Body of pancreas (tissue), 4 donors: Measurements from ENCODE around the gene CCDC68. TPM values are rescaled to one million over a fixed set of nuclear protein-coding genes. Genes with fewer than 3 reads are reported as not detected.

Source experiments
- ATAC-seq: fragments of 150-250 bp; one replicate; pipeline ENCODE4 v1.9.1; 2016
- DNase-seq, 4 donors: peaks; one replicate each; pipeline ENCODE4 v3.0.0-alpha.2; 2019
- H3K27ac ChIP-seq, 4 donors: fragments of 200-600 bp; sonication (generic); 1 replicate in 3 of 4; 2 replicates in 1 of 4; pipeline versions ENCODE4 v1.5.1 to v1.6.1; 2016 to 2019; ENCODE audit warnings: mild to moderate bottlenecking in 1 of 4, mixed read lengths in 1 of 4, moderate library complexity in 1 of 4
- H3K27me3 ChIP-seq, 2 donors: fragments of 200-600 bp; sonication (generic); one replicate each; pipeline ENCODE4 v1.6.0; 2016; ENCODE audit warnings: mild to moderate bottlenecking in 1 of 2
- H3K36me3 ChIP-seq, 2 donors: fragments of 200-600 bp; sonication (generic); replicated peaks in 1 of 2; 2 replicates each; pipeline ENCODE4 v1.5.1; 2016; ENCODE audit warnings: low read depth in 2 of 2; ENCODE audit not compliant: insufficient read depth in 1 of 2
- H3K4me1 ChIP-seq: fragments of 200-600 bp; sonication (generic); one replicate; pipeline ENCODE4 v1.6.0; 2016
- H3K4me3 ChIP-seq, 2 donors: fragments of 200-600 bp; sonication (generic); 1 replicate in 1 of 2; 2 replicates in 1 of 2; pipeline ENCODE4 v1.5.1; 2016 to 2019
- H3K9me3 ChIP-seq, 3 donors: fragments of 200-600 bp; sonication (generic); 1 replicate in 2 of 3; 2 replicates in 1 of 3; pipeline ENCODE4 v1.5.1; 2016
- POLR2A ChIP-seq, 3 donors: fragments of 450-650 bp; IDR thresholded peaks; one replicate each; pipeline ENCODE4 v1.6.1; 2016; ENCODE audit warnings: antibody characterized with exemption in 3 of 3, mild to moderate bottlenecking in 2 of 3
- WGBS, 2 donors: methylation state at CpG; one replicate each; pipeline ENCODE4 v1.1.5; 2017; 5-methylcytosine and 5-hydroxymethylcytosine counted together
- intact Hi-C: fragments of 100-400 bp; cut with DNase I; formaldehyde crosslinking; loops from one replicate; pipeline ENCODE4 v1.15.1; 2023
- total RNA-seq, 2 donors: library from RNA; depleted of rRNA; stranded (reverse); fragments of >200 nt; gene quantifications; one replicate each; pipeline ENCODE4 v1.1.0, GENCODE V29; 2016
- TF ChIP-seq, protein P1 (sequence below), 7 experiments: fragments of 450-650 bp in 4 of 7; fragments of 200-600 bp in 3 of 7; sonication (generic) in 3 of 7; IDR thresholded peaks; one replicate each; pipeline ENCODE4 v1.5.1; 2016 to 2019; ENCODE audit warnings: antibody characterized with exemption in 7 of 7

CCDC68 gene
- total RNA-seq, 2 donors from 2014 or later: 5.3 to 13.0 TPM

GRCh38 chr18:54875063-54875462 is 84.2 kb downstream of the CCDC68 start:
- ATAC-seq (no peak), DNase-seq (no peak)
- intact Hi-C loops: no loop called here
- no peak for TF ChIP-seq POLR2A (IDR thresholded peaks at IDR 0.05)
- TF ChIP-seq, protein P1, sequence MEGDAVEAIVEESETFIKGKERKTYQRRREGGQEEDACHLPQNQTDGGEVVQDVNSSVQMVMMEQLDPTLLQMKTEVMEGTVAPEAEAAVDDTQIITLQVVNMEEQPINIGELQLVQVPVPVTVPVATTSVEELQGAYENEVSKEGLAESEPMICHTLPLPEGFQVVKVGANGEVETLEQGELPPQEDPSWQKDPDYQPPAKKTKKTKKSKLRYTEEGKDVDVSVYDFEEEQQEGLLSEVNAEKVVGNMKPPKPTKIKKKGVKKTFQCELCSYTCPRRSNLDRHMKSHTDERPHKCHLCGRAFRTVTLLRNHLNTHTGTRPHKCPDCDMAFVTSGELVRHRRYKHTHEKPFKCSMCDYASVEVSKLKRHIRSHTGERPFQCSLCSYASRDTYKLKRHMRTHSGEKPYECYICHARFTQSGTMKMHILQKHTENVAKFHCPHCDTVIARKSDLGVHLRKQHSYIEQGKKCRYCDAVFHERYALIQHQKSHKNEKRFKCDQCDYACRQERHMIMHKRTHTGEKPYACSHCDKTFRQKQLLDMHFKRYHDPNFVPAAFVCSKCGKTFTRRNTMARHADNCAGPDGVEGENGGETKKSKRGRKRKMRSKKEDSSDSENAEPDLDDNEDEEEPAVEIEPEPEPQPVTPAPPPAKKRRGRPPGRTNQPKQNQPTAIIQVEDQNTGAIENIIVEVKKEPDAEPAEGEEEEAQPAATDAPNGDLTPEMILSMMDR (IDR thresholded peaks at IDR 0.05): no peak
- Histone ChIP-seq H3K27me3 (no peaks in the 10 kb centered on the region), H3K4me1 (peaks cover 4% of the 10 kb centered on the region), H3K27ac (no peak overlapping the region), H3K36me3 (no peaks in the 10 kb centered on the region), H3K4me3 (no peak overlapping the region), H3K9me3 (no peaks in the 10 kb centered on the region)
- WGBS, 2 donors: 76 to 81% methylated on average over 3 of the region's 3 CpGs

GRCh38 chr18:54873884-54874255 is 85.4 kb downstream of the CCDC68 start:
- 47 to 67% methylated on average over 2 of the region's 2 CpGs for WGBS, 2 donors
- TF ChIP-seq, protein P1 (IDR thresholded peaks at IDR 0.05): no peak
- TF ChIP-seq POLR2A (IDR thresholded peaks at IDR 0.05): no peak
- Histone ChIP-seq H3K4me3 (no peak overlapping the region), H3K9me3 (no peaks in the 10 kb centered on the region), H3K27me3 (no peaks in the 10 kb centered on the region), H3K27ac (no peak overlapping the region), H3K4me1 (peaks cover 4% of the 10 kb centered on the region), H3K36me3 (no peaks in the 10 kb centered on the region)
- ATAC-seq: no peak
- DNase-seq: no peak
- intact Hi-C loops: no loop called here

GRCh38 chr18:54872681-54873080 is 86.6 kb downstream of the CCDC68 start:
- intact Hi-C loops: no loop called here

DNA sequence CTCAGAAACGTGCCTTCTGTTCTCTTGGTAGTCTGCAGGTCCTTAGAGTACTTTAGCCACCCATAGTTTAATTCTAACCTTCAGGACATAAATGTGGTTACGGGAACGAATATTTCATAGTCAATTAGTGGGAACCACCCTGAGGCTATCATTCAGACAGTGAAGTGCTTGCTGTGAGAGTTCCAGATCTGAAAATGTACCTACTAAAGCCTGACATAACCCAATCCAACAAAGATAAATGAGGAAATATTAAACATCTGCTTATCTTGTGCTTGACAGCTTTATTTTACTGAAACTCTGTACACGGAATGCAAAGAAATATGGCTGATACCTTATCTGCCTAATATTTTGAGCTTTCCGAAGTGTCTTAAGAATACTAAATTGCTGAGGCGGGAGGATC is 88.0 kb downstream of the CCDC68 start:
- intact Hi-C loops: no loop called here
- DNase-seq (no peak), ATAC-seq (no peak)
- Histone ChIP-seq H3K4me3 (no peak overlapping the region), H3K27ac (no peak overlapping the region), H3K27me3 (no peaks in the 10 kb centered on the region), H3K4me1 (no peaks in the 10 kb centered on the region), H3K36me3 (no peaks in the 10 kb centered on the region), H3K9me3 (no peaks in the 10 kb centered on the region)
- TF ChIP-seq, protein P1 (IDR thresholded peaks at IDR 0.05): no peak
- TF ChIP-seq POLR2A (IDR thresholded peaks at IDR 0.05): no peak
- WGBS, 2 donors: 75 to 83% methylated on average over 6 of the region's 6 CpGs

More at GRCh38 chr18:54872681-54873080, 86.6 kb downstream of the CCDC68 start:
- H3K27ac ChIP-seq: no peak overlapping the region
- H3K4me3 ChIP-seq: no peak overlapping the region
- ATAC-seq (no peak), DNase-seq (no peak)
- no peaks in the 10 kb centered on the region for H3K9me3 ChIP-seq
- H3K4me1 ChIP-seq: no peaks in the 10 kb centered on the region
- no peaks in the 10 kb centered on the region for H3K27me3 ChIP-seq
- no peaks in the 10 kb centered on the region for H3K36me3 ChIP-seq
- no peak for TF ChIP-seq POLR2A (IDR thresholded peaks at IDR 0.05)
- TF ChIP-seq, protein P1 (IDR thresholded peaks at IDR 0.05): no peak
- 86 to 90% methylated on average over 1 of the region's 1 CpG for WGBS, 2 donors

DNA sequence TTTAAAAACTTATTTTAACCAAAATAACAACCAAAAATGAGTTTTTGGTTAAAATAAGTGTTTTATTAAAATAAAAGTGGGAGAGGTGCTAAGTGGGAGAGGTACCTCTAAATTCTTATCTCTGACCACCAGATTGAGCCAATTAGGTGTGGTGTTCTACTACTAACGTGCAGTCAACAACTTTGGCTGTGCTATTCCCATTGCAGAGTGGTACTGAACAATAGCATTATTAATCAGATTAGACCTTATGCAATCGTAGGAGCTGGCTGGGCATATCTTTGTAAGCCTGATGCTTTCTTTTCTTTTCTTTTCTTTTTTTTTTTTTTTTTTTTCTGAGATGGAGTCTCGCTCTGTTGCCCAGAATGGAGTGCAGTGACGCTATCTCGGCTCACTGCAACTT is 92.1 kb downstream of the CCDC68 start:
- Histone ChIP-seq H3K27ac (no peak overlapping the region), H3K4me1 (no peaks in the 10 kb centered on the region), H3K27me3 (no peaks in the 10 kb centered on the region), H3K36me3 (no peaks in the 10 kb centered on the region), H3K9me3 (no peaks in the 10 kb centered on the region), H3K4me3 (no peak overlapping the region)
- TF ChIP-seq, protein P1 (IDR thresholded peaks at IDR 0.05): no peak
- no peak for TF ChIP-seq POLR2A (IDR thresholded peaks at IDR 0.05)
- ATAC-seq: no peak
- DNase-seq: no peak
- 87 to 92% methylated on average over 5 of the region's 5 CpGs for WGBS, 2 donors
- intact Hi-C loops: no loop called here
